Activated CD8-positive, alpha-beta memory T cell treated with anti-CD3 and anti-CD28 coated beads, Interleukin-2, amount 10 ng/mL, durations not matched to agents 7 days and 5 days (primary cell): ENCODE results near the gene FRMD1. TPM values are rescaled to one million over a fixed set of nuclear protein-coding genes. Genes with fewer than 3 reads are reported as not detected.

ENCODE experiments used
- ATAC-seq: fragments of 150-1000 bp; cut with Tn5 transposase; one replicate; pipeline ENCODE4 v1.10.0; 2021; ENCODE audit warnings: moderate library complexity
- CTCF ChIA-PET: fragments of 350-600 bp; sonication (Branson Sonifier 250); formaldehyde crosslinking; loops from one replicate; lab custom pipeline; 2021; ENCODE audit warnings: antibody characterized with exemption; lab: Charles Lee
- DNase-seq: peaks from one replicate; pipeline ENCODE4 v3.0.0-alpha.2; 2020
- H3K27ac Mint-ChIP-seq: one replicate; pipeline ENCODE4 v1.8.0; 2021; ENCODE audit warnings: mild to moderate bottlenecking, mixed read lengths
- H3K27me3 Mint-ChIP-seq: one replicate; pipeline ENCODE4 v1.8.0; 2021; ENCODE audit warnings: mixed read lengths
- H3K36me3 Mint-ChIP-seq: one replicate; pipeline ENCODE4 v1.8.0; 2021; ENCODE audit warnings: mild to moderate bottlenecking, mixed read lengths
- H3K4me1 Mint-ChIP-seq: one replicate; pipeline ENCODE4 v1.8.0; 2021; ENCODE audit warnings: mixed read lengths
- H3K4me3 Mint-ChIP-seq: one replicate; pipeline ENCODE4 v1.8.0; 2021; ENCODE audit warnings: mild to moderate bottlenecking, moderate library complexity, mixed read lengths
- H3K9me3 Mint-ChIP-seq: one replicate; pipeline ENCODE4 v1.8.0; 2022; ENCODE audit warnings: low read depth, mixed read lengths
- total RNA-seq, 2 experiments: library from RNA; stranded (reverse); gene quantifications; one replicate each; pipeline ENCODE4 v1.2.3, GENCODE V29; 2021

The FRMD1 gene
- total RNA-seq, 2 experiments from 2014 or later = not detected

DNA sequence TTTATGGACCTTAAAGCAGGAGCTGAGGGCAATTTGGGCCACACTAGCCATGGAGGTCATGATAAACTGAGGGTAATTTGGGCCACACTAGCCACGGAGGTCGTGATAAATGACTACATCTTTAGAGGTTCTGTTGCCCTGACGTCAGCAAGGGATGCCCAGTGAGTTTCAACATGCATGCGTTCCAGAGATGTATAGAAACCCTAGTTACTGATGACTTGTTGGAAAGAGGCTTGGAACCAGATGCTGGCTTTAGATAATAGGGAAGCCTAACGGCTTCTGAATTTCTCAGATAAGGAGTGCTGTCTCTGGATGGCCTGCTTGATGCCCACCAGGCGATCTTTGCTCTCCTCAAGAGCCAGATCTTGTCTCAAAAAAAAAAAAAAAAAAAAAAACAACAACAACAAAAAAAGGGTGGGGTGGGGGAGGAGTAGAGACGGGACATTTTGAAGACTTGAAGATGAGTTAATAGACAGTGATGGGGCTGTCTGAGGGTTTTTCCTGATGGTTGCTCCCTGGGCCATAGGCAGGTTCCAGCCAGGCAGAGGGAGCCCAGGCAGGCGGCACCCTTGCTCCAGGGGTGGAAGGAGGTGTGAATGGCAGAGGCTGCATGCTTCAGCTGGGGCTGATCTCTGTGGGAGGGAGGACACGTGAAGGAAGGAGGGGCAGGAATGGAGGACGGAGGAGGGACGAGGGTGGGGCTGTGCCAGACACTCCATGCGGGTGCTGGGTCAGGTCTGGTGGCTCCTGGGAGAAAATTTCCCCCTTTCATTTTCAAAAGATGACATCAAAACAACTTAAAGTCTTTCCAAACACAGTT, 27.0 kb upstream of the FRMD1 start:
- peaks cover 26% of the 10 kb centered on the region for H3K27me3 Mint-ChIP-seq
- H3K9me3 Mint-ChIP-seq = no peaks in the 10 kb centered on the region
- CTCF ChIA-PET = no interaction called here
- no peaks in the 10 kb centered on the region for H3K4me1 Mint-ChIP-seq
- ATAC-seq = no peak
- H3K27ac Mint-ChIP-seq = no peak overlapping the region
- no peak overlapping the region for H3K4me3 Mint-ChIP-seq
- DNase-seq = no peak
- H3K36me3 Mint-ChIP-seq = no peaks in the 10 kb centered on the region

DNA sequence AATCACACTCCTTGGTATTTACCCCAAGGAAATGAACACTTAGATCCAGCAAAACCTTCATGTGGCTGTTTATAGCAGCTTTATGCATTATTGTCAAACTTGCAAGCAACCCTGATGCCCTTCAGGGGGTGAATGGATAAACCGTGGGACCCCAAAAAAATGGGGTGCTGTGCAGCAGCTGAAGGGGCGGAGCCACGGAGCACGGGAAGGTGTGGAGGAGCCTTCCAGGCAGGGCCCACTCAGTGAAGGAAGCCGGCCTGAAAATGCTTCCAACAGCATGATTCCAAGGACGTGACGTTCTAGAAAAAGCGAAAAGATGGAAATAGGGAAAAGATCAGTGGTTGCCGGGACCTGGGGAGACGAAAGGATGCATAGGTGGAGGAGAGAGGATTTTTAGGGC, 25.6 kb upstream of the FRMD1 start:
- Mint-ChIP-seq H3K4me3 (no peak overlapping the region), H3K9me3 (no peaks in the 10 kb centered on the region), H3K36me3 (no peaks in the 10 kb centered on the region), H3K4me1 (no peaks in the 10 kb centered on the region), H3K27ac (no peak overlapping the region), H3K27me3 (peaks cover 31% of the 10 kb centered on the region)
- CTCF ChIA-PET = no interaction called here
- ATAC-seq = no peak
- DNase-seq = no peak

DNA sequence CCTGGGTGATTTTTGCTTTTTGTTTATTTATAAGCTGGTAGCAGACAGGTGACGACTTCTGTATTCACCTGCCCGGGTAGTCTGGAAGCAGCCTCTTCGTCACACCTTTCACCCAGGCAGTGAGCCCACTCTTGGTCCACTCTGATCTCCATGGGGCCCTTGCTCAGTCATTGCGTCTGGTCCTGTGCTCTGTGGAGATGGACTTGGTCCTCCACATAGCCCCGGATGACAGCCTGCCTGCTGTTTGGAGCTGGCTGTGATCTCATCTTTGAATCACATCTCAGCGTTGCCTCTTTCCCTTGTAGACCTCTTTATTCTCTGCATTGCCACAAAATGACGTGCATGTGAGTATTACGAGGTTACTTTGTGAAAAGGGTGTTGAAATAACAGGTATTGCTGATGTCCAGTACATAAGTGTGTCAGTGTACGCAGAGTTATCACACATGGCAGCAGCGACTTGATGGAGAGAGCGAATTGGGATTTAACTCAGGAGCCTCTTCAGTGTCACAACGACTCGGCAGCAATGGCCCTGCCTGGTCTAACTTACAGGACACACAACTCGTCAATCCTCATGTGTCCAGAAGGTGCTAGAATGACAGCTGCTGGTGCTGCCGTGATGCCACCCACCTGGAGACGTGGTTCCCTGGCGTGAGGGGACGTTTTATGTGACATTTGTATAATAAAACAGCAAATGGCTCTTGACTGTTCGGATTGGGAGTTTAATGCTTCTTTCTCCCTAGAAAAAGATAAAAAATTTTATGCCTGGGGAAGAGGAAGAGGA, 24.2 kb upstream of the FRMD1 start:
- H3K27me3 Mint-ChIP-seq = peaks cover 31% of the 10 kb centered on the region
- ATAC-seq (no peak), DNase-seq (no peak)
- H3K36me3 Mint-ChIP-seq = no peaks in the 10 kb centered on the region
- H3K9me3 Mint-ChIP-seq = no peaks in the 10 kb centered on the region
- CTCF ChIA-PET = interaction anchor here (0.6 kb wide), 1 partner anchor 626 kb away, joined by 3 read pairs; no protein-coding TSS in a partner anchor
- no peaks in the 10 kb centered on the region for H3K4me1 Mint-ChIP-seq
- H3K4me3 Mint-ChIP-seq = no peak overlapping the region
- no peak overlapping the region for H3K27ac Mint-ChIP-seq

DNA sequence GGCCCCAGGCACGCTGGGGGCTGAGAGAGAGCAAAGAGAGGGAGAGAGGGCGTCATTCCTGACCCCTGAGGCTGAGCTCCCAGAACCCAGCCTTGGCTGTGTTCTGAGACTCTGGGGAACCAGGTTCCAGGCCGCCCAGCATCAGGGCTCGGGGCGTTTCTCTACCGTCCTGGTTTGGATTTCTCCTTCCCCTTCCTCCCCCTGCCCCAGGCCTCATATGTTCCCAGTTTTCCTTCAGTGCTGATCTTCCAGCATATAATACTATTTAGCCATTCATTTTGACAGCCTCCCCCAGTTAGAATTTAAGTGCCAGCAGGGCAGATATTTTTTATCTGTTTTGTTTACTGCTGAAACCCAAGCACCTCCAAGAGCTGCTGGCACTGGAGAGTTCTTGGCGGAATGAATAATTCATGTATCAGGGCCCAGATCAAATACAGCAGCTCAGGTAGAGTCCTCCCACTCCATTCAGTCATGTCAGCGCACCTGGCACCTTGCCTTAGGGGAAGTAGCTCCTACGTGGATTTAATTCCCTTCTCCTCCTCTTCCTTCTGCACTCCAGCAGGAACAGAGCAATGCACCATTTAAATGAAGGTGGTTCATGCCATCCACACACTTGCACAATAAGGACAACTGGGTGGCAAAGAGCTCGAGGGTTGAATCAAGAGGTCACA, 23.4 kb upstream of the FRMD1 start:
- H3K4me1 Mint-ChIP-seq = no peaks in the 10 kb centered on the region

DNA sequence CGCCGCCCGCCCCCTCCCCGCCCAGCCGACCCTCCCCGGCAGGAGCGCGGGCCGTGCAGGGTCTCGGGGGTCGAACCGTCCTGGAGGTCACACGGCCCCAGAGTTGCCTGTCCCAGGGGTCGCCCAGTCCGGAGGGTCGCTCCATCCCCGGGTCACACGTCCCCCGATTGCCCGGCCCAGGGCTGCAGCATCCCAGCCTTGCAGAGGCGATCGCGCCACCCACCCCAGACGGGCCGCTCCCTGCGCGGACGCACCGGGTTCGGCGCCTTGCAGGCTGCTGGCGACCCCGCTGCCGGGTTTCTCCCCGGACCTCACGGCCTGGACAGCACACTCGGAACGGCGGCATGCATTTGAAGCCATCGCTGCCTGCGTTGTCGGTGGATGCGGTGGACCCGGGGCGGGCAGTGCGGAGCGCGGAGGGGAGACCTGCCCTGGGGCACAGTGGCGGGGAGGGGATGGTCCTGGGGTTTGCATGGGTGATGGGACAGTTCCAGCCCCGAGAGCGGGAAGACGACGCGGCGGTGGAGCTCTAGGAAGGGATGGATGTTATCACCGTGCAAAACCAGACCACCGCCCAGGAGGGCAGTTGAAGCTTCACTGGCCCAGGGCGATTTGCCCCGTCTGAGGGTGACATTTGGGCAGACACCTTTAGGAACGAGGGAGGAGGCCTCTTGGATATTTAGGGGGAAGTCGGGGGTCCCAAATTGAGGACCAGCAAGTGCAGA, 22.7 kb upstream of the FRMD1 start:
- Mint-ChIP-seq H3K27me3 (peaks cover 31% of the 10 kb centered on the region), H3K4me3 (no peak overlapping the region), H3K27ac (no peak overlapping the region), H3K36me3 (no peaks in the 10 kb centered on the region), H3K4me1 (no peaks in the 10 kb centered on the region), H3K9me3 (no peaks in the 10 kb centered on the region)
- ATAC-seq (no peak), DNase-seq (no peak)
- CTCF ChIA-PET = no interaction called here

More for the DNA sequence above, 23.4 kb upstream of the FRMD1 start:
- Mint-ChIP-seq H3K36me3 (no peaks in the 10 kb centered on the region), H3K27me3 (peaks cover 31% of the 10 kb centered on the region), H3K27ac (no peak overlapping the region), H3K9me3 (no peaks in the 10 kb centered on the region), H3K4me3 (no peak overlapping the region)
- no peak for ATAC-seq
- DNase-seq = no peak
- CTCF ChIA-PET = interaction anchor here (0.6 kb wide), 1 partner anchor 626 kb away, joined by 3 read pairs; no protein-coding TSS in a partner anchor

DNA sequence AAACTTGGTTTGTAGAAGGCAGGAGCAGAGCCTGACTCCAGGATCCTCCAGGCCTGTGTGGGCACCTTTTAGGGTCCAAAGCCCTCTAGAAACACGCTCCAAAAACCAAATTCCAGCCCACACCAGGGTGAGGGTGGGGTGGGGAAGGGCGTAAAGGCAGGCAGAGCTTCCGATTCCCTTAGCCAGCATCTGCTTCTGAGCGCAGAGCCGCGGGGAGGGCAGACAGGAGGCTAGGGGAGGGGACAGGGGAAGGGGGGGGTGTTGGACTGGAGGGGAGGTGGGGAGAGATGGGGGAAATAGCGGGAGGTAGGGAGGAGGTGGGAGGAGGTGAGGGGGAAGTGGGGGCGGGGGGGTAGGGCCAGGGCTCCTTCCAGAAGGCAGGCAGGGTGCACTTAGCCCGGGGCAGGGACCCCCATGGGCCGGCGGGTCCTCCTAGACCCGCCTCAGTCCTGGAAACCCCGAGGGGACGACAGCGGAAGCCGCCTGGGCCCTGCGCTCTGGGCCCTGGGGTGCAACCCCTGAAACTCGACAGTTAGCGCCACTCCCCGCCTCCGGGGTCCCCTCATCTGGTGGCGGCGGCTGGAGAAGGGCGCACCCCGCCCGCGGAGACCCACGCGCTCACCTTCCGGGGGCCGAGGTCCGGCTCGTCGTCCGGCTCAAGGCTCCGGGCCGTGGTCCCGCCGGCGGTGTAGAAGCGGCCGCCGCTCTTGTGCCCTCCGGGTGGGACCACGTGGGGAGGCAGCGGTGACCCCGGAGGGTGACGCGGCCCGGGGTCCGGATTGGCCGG, 22.0 kb upstream of the FRMD1 start:
- no peaks in the 10 kb centered on the region for H3K36me3 Mint-ChIP-seq

DNA sequence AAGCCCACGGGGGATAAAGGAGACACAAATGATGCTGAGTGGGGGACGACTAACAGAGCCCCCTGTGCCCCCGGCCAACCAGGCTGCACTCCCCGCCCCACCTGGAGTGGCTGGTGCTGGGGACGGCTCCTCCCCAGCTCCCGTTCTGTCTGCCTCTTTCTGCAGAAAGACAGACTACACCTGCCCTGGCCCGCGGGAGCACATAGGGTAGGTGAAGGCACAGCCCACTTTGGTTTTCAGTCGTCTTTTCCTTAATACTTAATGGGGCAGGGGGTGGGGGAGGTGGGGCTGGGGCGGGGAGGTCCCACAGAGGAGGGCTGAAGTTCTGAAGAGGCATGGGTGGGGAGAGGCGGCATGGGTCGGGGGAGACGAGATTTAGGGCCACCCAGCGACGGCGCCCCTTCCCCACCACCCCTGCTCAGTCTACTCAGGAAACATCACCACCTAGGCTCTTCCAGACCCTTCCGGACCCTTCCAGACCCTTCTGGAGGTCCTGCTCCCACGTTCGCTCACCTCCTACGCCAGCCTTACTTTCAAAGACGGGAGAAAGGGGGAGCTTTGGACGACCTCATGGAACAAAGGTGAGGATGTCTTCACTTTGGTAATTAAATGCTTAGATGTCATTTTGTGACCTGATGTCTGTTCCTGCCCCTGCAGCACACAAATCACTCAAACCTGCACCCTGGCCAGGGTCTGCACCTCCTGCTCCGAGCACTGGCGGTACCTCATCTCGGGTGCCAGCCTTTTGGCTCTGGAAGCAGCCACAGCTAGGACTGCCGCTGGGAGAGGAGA, 21.2 kb upstream of the FRMD1 start:
- H3K4me3 Mint-ChIP-seq = no peak overlapping the region
- no peaks in the 10 kb centered on the region for H3K9me3 Mint-ChIP-seq
- no peaks in the 10 kb centered on the region for H3K36me3 Mint-ChIP-seq
- peaks cover 31% of the 10 kb centered on the region for H3K27me3 Mint-ChIP-seq
- no peak overlapping the region for H3K27ac Mint-ChIP-seq
- H3K4me1 Mint-ChIP-seq = no peaks in the 10 kb centered on the region
- DNase-seq (no peak), ATAC-seq (no peak)
- CTCF ChIA-PET = no interaction called here

More for the DNA sequence above, 22.0 kb upstream of the FRMD1 start:
- no peak overlapping the region for H3K27ac Mint-ChIP-seq
- H3K9me3 Mint-ChIP-seq = no peaks in the 10 kb centered on the region
- H3K4me1 Mint-ChIP-seq = no peaks in the 10 kb centered on the region
- ATAC-seq (no peak), DNase-seq (no peak)
- H3K27me3 Mint-ChIP-seq = peaks cover 31% of the 10 kb centered on the region
- CTCF ChIA-PET = no interaction called here
- no peak overlapping the region for H3K4me3 Mint-ChIP-seq

DNA sequence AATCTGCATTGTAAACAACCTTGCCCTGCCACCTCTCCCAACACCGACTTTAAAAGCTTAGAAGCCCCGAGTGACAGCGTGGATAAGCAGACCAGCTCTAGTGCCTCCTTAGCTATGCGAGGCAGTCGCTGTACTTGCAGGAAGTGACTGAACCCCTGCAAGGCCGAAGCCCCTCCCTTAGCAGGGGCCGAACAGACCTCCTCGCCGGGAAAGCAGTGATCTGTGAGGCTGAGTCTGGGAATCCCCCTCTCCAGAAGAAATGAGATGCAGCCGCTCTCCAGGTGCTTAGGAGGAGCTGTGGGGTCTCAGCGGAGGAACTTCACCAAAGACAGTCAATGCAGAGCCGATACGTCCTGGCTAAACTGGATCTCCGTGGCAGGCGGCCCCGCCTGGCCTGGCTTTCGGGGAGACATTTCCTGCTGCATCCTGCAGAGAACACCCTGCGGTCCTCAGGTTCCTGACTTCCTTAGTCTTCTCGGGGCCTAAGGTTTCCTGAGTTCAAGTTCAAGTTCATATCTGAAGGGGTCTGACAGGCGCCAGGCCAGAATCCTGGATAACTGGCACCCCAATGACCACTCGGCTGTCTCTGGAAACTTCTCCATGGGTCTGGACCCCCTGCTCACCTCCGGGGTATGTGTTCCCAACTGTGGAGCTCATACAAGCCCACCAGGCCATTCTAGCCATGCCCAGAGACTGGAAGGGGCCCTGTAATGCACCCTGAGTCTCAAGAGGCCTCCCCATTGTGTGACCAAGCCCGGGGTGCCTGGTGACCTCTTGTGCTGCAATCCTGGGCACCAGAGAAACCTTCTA, 20.4 kb upstream of the FRMD1 start:
- H3K36me3 Mint-ChIP-seq = no peaks in the 10 kb centered on the region
- CTCF ChIA-PET = no interaction called here
- no peak for ATAC-seq

DNA sequence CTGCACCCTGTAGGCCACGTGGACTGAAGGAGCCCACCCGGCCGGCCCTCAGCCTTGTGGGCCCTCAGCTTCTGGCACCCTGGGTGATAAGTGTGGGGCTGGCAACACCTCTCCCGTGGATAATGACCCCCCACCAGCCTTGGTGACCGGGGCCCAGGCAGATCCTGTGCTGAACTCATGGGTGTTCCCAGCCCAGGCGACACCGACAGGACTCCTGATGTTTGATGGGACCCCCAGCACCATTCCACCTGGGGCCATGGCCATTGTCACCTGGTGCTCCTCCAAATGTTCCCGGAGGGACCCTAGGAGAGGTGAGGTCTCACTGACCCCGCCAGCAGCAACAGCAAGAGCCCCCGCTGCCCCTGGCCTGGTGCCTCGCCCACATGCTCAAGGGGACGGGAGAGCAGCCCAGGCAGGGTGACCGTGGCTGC, 19.4 kb upstream of the FRMD1 start:
- CTCF ChIA-PET = no interaction called here
- H3K4me1 Mint-ChIP-seq = no peaks in the 10 kb centered on the region
- H3K4me3 Mint-ChIP-seq = no peak overlapping the region
- H3K36me3 Mint-ChIP-seq = no peaks in the 10 kb centered on the region
- H3K27me3 Mint-ChIP-seq = peaks cover 23% of the 10 kb centered on the region
- no peak overlapping the region for H3K27ac Mint-ChIP-seq
- no peaks in the 10 kb centered on the region for H3K9me3 Mint-ChIP-seq
- no peak for DNase-seq
- no peak for ATAC-seq

More for the DNA sequence above, 20.4 kb upstream of the FRMD1 start:
- Mint-ChIP-seq H3K4me3 (no peak overlapping the region), H3K27ac (no peak overlapping the region), H3K9me3 (no peaks in the 10 kb centered on the region), H3K4me1 (no peaks in the 10 kb centered on the region), H3K27me3 (peaks cover 26% of the 10 kb centered on the region)
- DNase-seq = no peak

DNA sequence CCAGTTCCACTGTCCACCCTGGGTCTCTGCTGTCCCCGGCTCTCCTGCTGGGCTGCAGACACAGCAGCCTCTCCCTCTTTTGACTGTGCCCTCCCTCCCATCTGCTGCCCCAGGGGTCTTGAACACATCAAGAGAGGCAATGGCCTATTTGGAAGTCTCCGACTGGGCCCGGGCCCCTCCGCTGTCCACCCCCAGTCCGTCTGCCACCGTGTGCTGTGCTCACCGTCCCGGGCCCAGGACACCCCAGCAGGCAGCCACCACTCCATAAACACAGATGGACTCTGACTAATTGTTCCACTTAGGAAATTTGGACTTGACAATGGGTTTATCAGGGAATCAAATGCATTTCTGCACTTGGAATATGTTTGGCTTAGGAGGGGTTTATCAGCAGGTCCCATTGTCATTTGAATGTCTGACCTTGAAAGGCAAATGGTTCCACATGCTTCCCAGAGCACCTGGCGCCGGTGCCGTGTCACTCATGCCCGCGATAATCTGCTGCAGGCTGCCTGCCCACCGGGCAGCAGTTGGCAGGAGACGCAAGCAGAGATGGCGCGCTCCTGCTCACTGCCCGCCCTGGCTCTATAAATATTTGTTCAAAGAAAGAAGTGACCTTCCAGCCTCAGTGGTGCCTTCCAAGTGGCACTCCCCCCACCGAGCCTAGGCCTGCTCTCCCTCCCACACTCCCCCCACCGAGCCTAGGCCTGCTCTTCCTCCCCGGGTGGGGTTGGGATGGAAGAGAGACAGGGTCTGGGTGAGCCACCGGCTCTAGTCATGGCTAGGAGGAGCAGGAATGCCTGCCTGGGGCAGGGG, 18.8 kb upstream of the FRMD1 start:
- H3K27me3 Mint-ChIP-seq = peaks cover 18% of the 10 kb centered on the region
- CTCF ChIA-PET = no interaction called here
- no peaks in the 10 kb centered on the region for H3K4me1 Mint-ChIP-seq
- ATAC-seq (no peak), DNase-seq (no peak)
- H3K36me3 Mint-ChIP-seq = no peaks in the 10 kb centered on the region
- no peaks in the 10 kb centered on the region for H3K9me3 Mint-ChIP-seq
- H3K27ac Mint-ChIP-seq = no peak overlapping the region
- H3K4me3 Mint-ChIP-seq = no peak overlapping the region

DNA sequence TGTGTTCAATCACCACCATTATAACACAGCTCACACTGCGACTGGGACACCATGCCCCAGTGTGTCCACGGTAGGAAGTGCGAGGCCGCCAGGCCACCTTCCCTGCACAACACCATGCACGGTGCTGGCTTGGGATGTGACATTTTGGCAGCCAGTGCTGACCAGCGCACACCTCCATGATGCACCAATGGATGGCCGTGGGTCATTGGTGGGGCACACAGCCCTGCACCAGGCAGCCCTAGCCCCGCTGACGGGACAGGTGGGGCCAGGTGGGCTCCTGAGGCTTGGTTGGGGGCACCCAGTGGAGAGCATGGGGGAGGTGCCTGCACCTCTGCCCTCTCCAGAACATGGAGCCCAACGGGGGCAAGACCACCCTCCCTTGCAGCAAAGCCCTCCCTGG, 18.2 kb upstream of the FRMD1 start:
- Mint-ChIP-seq H3K27me3 (peaks cover 12% of the 10 kb centered on the region), H3K4me3 (no peak overlapping the region), H3K9me3 (no peaks in the 10 kb centered on the region), H3K4me1 (no peaks in the 10 kb centered on the region), H3K36me3 (no peaks in the 10 kb centered on the region), H3K27ac (no peak overlapping the region)
- CTCF ChIA-PET = no interaction called here
- no peak for ATAC-seq
- no peak for DNase-seq
